DOHH2 (cell line): ENCODE results near the gene MRM1.

ENCODE experiments used
- H3F3A ChIP-seq: fragments of 200-600 bp; sonication (generic), shearing (Covaris generic); 2 replicates; pipeline ENCODE4 v1.6.0; 2016; ENCODE audit warnings: antibody characterized with exemption, mild to moderate bottlenecking; ENCODE audit not compliant: control insufficient read depth, insufficient read depth
- H3K27ac ChIP-seq: fragments of 200-600 bp; sonication (generic); 2 replicates; pipeline ENCODE4 v1.5.1; 2014; ENCODE audit warnings: low read depth, mild to moderate bottlenecking, low read length, moderate library complexity
- H3K27me3 ChIP-seq: fragments of 200-600 bp; sonication (generic); 2 replicates; pipeline ENCODE4 v1.6.1; 2014; ENCODE audit warnings: mild to moderate bottlenecking, low read length, mixed read lengths; ENCODE audit not compliant: control insufficient read depth
- H3K36me3 ChIP-seq: fragments of 200-600 bp; sonication (generic); 2 replicates; pipeline ENCODE4 v1.6.1; 2014; ENCODE audit warnings: mild to moderate bottlenecking, low read length, moderate library complexity, mixed read lengths; ENCODE audit not compliant: control insufficient read depth
- H3K4me1 ChIP-seq: fragments of 200-600 bp; sonication (generic); 2 replicates; pipeline ENCODE4 v1.6.1; 2014; ENCODE audit warnings: mild to moderate bottlenecking, low read length, mixed read lengths; ENCODE audit not compliant: control insufficient read depth
- H3K4me2 ChIP-seq: fragments of 200-600 bp; sonication (generic); 2 replicates; pipeline ENCODE4 v1.6.0; 2014; ENCODE audit warnings: mild to moderate bottlenecking, low read length, moderate library complexity
- H3K4me3 ChIP-seq: fragments of 200-600 bp; sonication (generic); 2 replicates; pipeline ENCODE4 v1.5.1; 2014; ENCODE audit warnings: mild to moderate bottlenecking, low read length, mixed read lengths
- H3K79me2 ChIP-seq: fragments of 200-600 bp; sonication (generic); 2 replicates; pipeline ENCODE4 v1.6.1; 2014; ENCODE audit warnings: mild to moderate bottlenecking, low read length, mixed read lengths; ENCODE audit not compliant: control insufficient read depth
- H3K9me2 ChIP-seq: fragments of 200-600 bp; sonication (generic); replicated peaks from 2 replicates; pipeline ENCODE4 v1.6.1; 2014; ENCODE audit warnings: mild to moderate bottlenecking, low read length, mixed read lengths; ENCODE audit not compliant: control insufficient read depth
- H3K9me3 ChIP-seq: fragments of 200-600 bp; sonication (generic); 2 replicates; pipeline ENCODE4 v1.6.1; 2014; ENCODE audit warnings: antibody characterized with exemption, low read length, mixed read lengths; ENCODE audit not compliant: control insufficient read depth, insufficient read depth
- H4K20me1 ChIP-seq: fragments of 200-600 bp; sonication (generic); 2 replicates; pipeline ENCODE4 v1.6.0; 2014; ENCODE audit warnings: low read depth, mild to moderate bottlenecking, antibody characterized with exemption, low read length, moderate library complexity; ENCODE audit not compliant: control insufficient read depth, insufficient read depth
- EZH2phosphoT487 ChIP-seq: fragments of 200-600 bp; sonication (generic); IDR thresholded peaks from 2 replicates; pipeline ENCODE4 v1.6.1; 2017; ENCODE audit warnings: borderline replicate concordance, mild to moderate bottlenecking, antibody characterized with exemption, low read length, moderate library complexity, mixed read lengths
- TF ChIP-seq, protein P1 (sequence below): fragments of 200-600 bp; sonication (generic); IDR thresholded peaks from one replicate; pipeline ENCODE4 v1.5.1; 2014; ENCODE audit warnings: antibody characterized with exemption, mild to moderate bottlenecking, low read depth, low read length; ENCODE audit not compliant: poor library complexity, severe bottlenecking

The MRM1 gene

DNA sequence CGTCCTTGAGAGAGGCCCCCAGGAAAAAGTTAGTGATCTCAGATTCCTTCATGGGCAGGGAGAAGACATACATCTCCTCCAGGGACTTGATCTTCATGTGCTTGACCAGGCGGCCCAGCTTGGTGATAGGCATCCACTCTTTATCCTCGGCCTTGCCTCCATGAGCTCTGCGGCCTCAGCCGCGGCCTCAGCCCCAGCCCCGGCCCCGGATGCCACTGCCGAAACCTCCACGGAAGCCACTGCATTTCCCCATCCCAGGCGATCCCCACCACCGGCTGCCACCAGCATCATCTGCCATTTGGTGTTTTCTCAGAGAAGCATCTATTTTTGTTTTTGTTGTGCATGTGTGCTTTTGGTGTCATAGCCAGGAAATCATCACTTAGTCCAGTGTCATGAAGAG lies 26.4 kb upstream of the MRM1 start:
- Histone ChIP-seq H3K27me3 (no peaks in the 10 kb centered on the region), H3K4me1 (no peaks in the 10 kb centered on the region), H3K79me2 (peaks cover 76% of the 10 kb centered on the region), H3F3A (peaks cover 2% of the 10 kb centered on the region), H3K27ac (no peak overlapping the region), H3K36me3 (peaks cover 83% of the 10 kb centered on the region), H3K4me3 (no peak overlapping the region), H3K4me2 (no peak overlapping the region), H4K20me1 (peaks cover 16% of the 10 kb centered on the region), H3K9me3 (no peaks in the 10 kb centered on the region), H3K9me2 (no peaks in the 10 kb centered on the region)
- TF ChIP-seq, protein P1, sequence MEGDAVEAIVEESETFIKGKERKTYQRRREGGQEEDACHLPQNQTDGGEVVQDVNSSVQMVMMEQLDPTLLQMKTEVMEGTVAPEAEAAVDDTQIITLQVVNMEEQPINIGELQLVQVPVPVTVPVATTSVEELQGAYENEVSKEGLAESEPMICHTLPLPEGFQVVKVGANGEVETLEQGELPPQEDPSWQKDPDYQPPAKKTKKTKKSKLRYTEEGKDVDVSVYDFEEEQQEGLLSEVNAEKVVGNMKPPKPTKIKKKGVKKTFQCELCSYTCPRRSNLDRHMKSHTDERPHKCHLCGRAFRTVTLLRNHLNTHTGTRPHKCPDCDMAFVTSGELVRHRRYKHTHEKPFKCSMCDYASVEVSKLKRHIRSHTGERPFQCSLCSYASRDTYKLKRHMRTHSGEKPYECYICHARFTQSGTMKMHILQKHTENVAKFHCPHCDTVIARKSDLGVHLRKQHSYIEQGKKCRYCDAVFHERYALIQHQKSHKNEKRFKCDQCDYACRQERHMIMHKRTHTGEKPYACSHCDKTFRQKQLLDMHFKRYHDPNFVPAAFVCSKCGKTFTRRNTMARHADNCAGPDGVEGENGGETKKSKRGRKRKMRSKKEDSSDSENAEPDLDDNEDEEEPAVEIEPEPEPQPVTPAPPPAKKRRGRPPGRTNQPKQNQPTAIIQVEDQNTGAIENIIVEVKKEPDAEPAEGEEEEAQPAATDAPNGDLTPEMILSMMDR, result no peak
- TF ChIP-seq EZH2phosphoT487, result no peak

DNA sequence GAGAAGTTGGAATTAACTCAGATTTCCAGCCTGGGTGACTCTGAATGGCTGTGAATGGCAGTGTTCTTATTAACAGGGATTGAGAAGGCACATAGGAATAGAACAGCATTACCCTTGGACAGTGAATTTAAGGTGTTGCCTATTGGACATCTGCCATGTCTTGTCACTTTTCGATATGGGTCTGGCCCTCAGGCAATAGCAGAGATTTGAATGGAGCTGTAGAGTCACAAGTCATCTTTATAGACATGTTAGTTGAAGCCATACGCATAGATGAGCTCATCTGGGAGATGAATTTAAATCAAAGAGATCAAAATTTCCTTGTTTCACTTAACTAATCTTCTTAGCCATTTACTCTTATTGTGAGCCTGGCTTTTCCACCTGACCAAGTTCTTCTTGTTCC lies 24.6 kb upstream of the MRM1 start:
- H3K36me3 ChIP-seq, result peaks cover 86% of the 10 kb centered on the region
- no peak for TF ChIP-seq EZH2phosphoT487
- TF ChIP-seq, protein P1, result no peak
- peaks cover 66% of the 10 kb centered on the region for H3K79me2 ChIP-seq

DNA sequence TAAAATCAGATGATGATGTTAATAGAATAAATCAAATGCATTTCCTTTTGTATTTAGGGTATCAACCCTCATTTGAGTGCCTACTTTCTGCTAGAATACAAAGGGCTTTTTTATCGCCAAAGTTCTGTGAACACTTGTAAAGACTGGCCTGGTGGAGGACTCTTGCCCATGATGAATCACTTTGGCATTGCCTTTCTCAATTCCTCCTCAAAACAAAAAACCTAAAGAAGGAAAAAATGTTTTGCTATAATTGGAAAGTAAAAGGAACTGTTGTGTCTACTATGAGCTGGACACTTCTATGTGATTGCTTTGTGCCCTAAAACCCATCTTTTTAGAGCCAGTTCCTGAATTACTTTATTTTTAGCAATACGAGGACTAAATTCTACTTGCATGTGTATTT lies 22.7 kb upstream of the MRM1 start:
- TF ChIP-seq, protein P1, result no peak
- no peak for TF ChIP-seq EZH2phosphoT487
- Histone ChIP-seq H3K79me2 (peaks cover 52% of the 10 kb centered on the region), H3K9me2 (no peaks in the 10 kb centered on the region), H3F3A (no peaks in the 10 kb centered on the region; the same call in 1 of the 2 replicates), H3K4me2 (no peak overlapping the region), H3K4me3 (no peak overlapping the region), H3K4me1 (peaks cover 4% of the 10 kb centered on the region; the same call in 1 of the 2 replicates), H3K27me3 (no peaks in the 10 kb centered on the region), H4K20me1 (peaks cover 6% of the 10 kb centered on the region), H3K27ac (no peak overlapping the region), H3K9me3 (no peaks in the 10 kb centered on the region), H3K36me3 (peaks cover 83% of the 10 kb centered on the region)

More for the DNA sequence above, 24.6 kb upstream of the MRM1 start:
- no peaks in the 10 kb centered on the region for H3K9me3 ChIP-seq
- H3K27me3 ChIP-seq, result no peaks in the 10 kb centered on the region
- H4K20me1 ChIP-seq, result peaks cover 16% of the 10 kb centered on the region
- H3K4me3 ChIP-seq, result no peak overlapping the region
- H3K4me1 ChIP-seq, result peaks cover 4% of the 10 kb centered on the region; the same call in 1 of the 2 replicates
- H3F3A ChIP-seq, result no peaks in the 10 kb centered on the region; the same call in 1 of the 2 replicates
- no peaks in the 10 kb centered on the region for H3K9me2 ChIP-seq
- no peak overlapping the region for H3K4me2 ChIP-seq
- H3K27ac ChIP-seq, result no peak overlapping the region
